ENCODE measurements around the gene OR5A1.

DNA sequence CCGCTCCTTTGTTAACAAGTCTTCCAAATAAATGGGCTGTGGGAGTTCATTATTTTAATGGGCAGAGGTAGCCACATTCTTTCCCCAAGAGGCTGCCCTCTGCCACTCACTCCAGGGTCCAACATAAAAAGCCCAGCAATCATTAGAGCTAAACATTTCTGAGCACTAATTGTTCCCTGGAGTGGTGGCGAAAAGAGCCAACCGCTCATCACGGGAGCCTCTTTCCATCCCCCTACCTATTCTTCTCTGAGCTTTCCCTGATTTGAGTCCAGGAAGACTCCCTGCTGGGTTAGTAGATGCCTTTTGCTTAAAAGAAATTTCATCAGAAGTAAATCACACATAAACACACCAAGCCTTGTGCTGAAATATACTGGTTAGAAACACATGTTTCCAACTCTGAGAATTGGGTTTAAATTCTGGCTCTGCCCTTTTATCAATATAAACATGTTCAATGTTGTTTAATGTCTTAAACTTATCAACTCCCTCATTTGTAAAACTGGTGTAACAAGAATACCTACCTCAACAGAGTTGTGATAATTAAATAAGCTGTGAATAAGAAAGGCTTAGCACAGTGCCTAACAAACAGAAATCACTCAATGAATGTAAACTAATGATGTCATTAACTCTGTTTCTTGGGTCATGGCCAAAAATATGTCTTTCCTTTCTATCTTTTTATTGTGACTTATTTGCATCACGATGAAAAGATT, 9.8 kb upstream of the OR5A1 start, which contains the start of gene OR5A2:
- TF ChIP-seq, protein P1, sequence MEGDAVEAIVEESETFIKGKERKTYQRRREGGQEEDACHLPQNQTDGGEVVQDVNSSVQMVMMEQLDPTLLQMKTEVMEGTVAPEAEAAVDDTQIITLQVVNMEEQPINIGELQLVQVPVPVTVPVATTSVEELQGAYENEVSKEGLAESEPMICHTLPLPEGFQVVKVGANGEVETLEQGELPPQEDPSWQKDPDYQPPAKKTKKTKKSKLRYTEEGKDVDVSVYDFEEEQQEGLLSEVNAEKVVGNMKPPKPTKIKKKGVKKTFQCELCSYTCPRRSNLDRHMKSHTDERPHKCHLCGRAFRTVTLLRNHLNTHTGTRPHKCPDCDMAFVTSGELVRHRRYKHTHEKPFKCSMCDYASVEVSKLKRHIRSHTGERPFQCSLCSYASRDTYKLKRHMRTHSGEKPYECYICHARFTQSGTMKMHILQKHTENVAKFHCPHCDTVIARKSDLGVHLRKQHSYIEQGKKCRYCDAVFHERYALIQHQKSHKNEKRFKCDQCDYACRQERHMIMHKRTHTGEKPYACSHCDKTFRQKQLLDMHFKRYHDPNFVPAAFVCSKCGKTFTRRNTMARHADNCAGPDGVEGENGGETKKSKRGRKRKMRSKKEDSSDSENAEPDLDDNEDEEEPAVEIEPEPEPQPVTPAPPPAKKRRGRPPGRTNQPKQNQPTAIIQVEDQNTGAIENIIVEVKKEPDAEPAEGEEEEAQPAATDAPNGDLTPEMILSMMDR (IDR thresholded peaks at IDR 0.05) = no peak
- TF ChIP-seq EP300 (IDR thresholded peaks at IDR 0.05) = no peak

Measured in gastroesophageal sphincter (tissue), 3 donors.